RPMI7951 (cell line): ENCODE data around the gene MOAP1. TPM values are rescaled to one million over a fixed set of nuclear protein-coding genes. Genes with fewer than 3 reads are reported as not detected.
"Not testable (repeated sequence)": the region's sequence is repeated elsewhere in the genome, so short reads cannot be mapped to it uniquely, and the experiment has no call there.

Experiments used
- DNase-seq: peaks from one replicate; pipeline ENCODE4 v3.0.0-alpha.2; 2012; ENCODE audit warnings: low read depth
- total RNA-seq: library from RNA; depleted of rRNA; stranded (reverse); fragments of >200 nt; shearing (Covaris generic); gene quantifications from 2 replicates; pipeline ENCODE4 v1.2.3, GENCODE V29; 2014; rRNA removed

Gene MOAP1
- total RNA-seq = 6.5 and 9.3 TPM in 2 replicates

- peak; percentile 81 for DNase-seq
Measured at GRCh38 chr14:93184391-93185348, at the start of gene MOAP1, which contains the start of gene LYSET. Gene MOAP1, minus strand, starts transcription at chr14:93184897. Its CDS starts 655 bp downstream, at chr14:93184242. Gene LYSET, plus strand, starts transcription at chr14:93185317. Its CDS starts 89 bp downstream, at chr14:93185406.

GRCh38 chr14:93233078-93233477, 48.4 kb upstream of the MOAP1 start:
- not testable (repeated sequence) for DNase-seq

- no peak for DNase-seq
Measured at GRCh38 chr14:93232159-93232558, 47.5 kb upstream of the MOAP1 start.

DNA sequence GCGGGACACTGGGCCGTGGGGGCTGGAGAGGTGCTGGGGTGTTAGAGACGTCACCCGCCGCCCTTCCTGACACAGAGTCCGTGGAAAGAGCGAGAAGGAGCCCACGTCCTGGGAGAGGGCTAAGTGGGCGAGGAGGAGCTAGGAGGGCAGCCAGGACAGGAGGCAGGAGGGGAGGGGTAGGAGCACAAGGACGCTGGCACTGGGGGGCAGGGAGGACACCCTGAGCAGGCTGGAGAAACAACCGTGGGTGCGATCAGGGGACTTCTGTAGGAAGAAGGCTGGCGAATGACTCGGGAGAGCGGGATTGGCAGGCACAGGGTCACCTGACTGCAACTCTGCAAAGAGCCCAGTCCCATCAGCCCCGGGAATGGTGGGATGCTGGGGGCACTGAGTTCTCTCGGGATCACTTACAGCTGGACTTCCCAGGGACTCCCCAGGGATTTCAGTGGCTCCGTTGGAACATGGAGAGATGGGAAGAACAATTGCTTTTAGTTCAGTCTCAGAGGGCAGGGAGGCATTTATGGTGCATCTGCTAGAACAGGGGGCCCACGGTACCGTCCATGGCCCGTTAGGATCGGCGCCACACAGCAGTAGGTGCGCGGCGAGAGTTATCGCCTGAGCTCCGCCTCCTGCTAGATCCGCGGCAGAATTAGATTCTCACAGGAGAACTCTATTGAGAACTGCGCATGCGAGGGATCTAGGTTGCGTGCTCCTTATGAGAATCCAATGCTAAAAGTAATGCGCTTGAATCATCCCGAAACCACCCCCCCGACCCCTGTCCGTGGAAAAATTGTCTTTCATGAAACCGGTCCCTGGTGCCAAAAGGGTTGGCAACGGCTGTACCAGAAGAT, 46.7 kb upstream of the MOAP1 start:
- peak; percentile 70 for DNase-seq

DNA sequence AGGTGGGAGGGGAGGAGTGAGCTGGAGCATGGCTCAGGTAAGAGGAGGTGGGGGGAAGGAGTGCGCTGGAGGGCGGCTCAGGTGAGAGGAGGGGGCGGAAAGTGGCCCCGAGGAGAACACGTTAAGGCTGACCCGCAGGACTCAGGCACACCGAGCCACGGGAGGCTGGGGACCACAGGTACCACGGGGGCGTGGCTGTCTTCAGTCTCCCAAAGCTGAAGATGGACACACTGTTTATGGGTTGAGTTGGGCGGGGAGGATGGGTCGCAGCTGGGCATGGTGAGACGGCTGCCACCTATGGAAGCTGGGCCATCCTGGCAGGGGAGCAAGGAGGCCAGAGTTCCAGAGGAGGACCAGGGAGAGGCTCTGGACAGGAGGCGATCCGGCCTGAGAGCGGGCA, 45.8 kb upstream of the MOAP1 start:
- no peak for DNase-seq

DNA sequence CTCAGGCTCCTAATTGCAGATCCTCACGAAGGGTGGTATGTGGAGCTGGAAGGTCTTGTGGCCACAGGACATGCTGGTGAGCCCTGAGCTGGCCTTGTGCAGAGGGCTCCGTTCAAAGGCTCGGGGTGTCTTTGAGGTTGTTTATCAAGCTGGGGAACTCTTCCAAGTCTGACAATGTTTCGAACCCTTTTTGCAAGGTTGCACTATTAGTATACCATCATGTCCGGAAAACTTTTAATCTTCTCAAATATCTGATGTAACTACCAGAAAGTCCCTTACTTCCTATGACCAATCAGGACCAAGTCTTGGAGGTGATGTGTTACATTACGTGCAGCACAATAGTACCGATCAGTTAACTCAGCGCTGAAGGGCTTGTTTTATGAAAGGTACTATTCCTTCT, 43.9 kb upstream of the MOAP1 start:
- no peak for DNase-seq

GRCh38 chr14:93223565-93223964, 38.9 kb upstream of the MOAP1 start:
- no peak for DNase-seq

- DNase-seq = no peak
Measured at GRCh38 chr14:93220509-93220908, 35.8 kb upstream of the MOAP1 start.

GRCh38 chr14:93219103-93219726, 34.5 kb upstream of the MOAP1 start:
- DNase-seq = peak; percentile 46

DNA sequence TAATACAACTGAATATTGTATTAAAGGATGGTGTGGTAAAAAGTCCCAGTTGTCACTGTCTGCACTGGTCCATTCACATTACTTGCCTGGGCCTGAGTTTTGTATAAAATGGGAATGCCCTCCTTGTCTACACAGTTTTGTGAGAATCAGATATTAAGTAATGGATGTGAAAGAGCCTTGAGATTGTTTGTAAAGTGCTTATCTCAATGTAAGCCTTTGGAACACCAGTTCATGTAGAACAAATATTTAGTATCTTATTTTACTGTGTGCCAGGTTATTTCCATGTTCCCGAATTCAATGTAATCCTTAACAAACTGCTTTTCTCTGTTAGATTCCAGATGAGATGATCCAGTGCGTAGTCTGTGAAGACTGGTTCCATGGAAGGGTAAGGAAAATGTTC, 29.9 kb upstream of the MOAP1 start:
- no peak for DNase-seq

DNA sequence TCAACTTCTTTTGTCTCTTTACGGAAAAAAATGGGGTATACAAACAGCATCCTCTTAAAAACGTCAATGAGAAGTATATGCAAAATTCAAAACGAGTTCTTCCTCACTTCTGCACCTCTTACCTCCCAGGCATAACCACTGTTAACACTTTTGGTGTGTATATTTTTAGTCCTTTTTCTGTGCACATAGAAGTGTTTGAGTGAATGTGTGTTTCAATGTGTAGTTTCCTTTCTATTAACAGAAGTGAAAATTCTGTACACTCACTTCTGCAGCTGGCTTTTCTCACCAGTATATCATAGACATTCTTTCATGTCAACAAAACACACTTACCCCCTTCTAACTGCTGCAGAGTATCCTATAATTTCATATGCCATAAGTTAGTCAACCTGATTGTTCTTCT, 27.7 kb upstream of the MOAP1 start:
- DNase-seq = no peak

DNA sequence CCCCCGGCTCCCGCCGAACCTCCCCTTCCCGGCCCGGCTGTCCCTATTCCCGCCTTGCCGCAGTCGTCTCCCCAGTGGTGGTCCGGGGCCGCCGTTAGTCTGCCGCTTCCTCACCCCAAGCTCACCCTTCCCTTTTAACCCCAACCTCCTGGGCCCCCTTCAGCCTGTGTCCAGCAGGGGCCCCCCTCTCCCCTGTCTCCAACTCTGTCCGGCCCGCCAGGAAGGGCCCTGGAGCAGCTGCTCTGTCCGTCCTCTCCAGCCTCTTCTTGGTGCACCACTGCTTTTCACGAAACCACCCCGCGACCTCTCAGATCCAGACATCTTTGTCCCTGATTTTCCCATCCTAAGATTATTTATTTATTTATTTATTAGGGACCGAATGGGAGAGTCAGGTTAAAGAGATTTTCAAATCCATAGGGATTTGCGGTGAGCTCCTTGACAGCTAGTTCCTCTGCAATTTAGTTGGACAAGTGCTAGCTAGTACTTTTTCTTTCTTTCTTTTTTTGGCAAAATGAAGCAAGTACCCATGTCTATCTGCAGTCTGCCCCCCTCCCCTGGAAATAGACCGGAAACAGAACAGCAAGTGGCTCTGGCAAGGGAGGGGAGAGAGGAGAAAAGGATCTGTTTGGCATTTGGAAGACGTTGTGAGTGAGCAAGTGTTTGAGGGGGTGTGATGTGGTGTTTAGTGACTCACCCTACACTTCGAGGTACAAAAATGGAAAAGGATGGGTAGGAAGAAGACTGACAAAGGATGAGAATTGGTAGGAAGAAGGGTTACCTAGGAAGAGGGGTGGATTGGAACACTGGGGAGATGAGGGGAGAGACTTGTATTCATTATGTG, 23.0 kb upstream of the MOAP1 start:
- peak; percentile 59 for DNase-seq

- DNase-seq = peak; percentile 96
Measured at GRCh38 chr14:93206793-93207467, 22.2 kb upstream of the MOAP1 start, which contains the start of the genes GON7 and UBR7. Gene GON7, minus strand, starts transcription at chr14:93207065. Its CDS starts 28 bp downstream, at chr14:93207037. Gene UBR7, plus strand, starts transcription at chr14:93207256. Its CDS starts 36 bp downstream, at chr14:93207292.

DNA sequence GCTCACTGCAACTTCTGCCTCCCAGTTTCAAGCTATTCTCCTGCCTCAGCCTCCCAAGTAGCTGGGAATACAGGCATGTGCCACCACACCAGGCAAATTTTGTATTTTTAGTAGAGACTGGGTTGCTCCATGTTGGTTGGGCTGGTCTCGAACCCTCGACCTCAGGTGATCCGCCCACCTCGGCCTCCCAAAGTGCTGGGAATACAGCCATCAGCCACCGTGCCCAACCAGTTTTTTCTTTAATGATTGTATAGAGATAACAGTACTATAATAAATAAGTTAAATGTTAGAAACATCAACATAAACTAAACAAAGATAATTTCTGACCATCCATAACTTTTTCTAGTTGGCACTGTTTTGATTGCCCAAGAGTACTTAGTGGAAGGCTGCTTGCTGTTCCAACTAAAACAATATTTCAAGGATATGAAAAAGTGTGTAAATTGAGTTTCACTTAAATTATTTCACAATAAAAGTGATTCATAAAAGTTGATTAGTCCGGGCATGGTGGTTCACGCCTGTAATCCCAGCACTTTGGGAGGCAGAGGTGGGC, 16.5 kb upstream of the MOAP1 start:
- no peak for DNase-seq

DNA sequence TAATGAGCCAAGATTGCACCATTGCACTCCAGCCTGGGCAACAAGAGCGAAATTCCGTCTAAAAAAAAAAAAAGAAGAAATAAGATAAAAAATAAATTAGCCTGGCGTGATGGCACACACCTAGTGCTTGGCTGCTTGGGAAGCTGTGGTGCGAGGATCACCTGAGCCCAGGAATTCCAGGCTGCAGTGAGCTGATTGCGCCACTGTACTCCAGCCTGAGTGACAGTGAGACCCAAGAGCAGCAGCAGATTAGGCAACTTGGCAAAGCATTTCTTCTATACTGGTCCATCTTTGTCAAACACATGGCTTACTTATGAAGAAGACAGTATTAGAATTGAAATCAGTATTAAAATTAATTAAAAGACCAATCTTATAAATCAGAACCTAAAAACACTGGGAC, 15.9 kb upstream of the MOAP1 start:
- DNase-seq = no peak

DNA sequence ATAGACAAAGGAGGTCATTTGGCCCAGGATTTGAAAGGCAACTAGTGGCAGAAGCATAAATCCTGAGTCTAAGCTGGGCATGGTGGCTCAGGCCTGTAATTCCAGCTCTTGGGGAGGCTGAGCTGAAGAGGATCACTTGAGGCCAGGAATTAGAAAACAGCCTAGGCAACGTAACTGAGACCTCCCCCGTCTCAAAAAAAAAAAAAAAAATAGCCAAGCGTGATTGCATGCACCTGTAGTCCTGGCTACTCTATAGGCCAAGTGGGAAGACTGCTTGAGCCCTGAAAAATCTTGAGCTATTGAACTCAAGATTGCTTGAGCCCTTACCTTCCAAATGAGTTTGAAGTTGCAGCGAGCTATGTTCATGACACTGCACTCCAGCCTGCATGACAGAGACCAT, 14.3 kb upstream of the MOAP1 start:
- no peak for DNase-seq

- DNase-seq = no peak
Measured at GRCh38 chr14:93195316-93195999, 10.8 kb upstream of the MOAP1 start.

DNA sequence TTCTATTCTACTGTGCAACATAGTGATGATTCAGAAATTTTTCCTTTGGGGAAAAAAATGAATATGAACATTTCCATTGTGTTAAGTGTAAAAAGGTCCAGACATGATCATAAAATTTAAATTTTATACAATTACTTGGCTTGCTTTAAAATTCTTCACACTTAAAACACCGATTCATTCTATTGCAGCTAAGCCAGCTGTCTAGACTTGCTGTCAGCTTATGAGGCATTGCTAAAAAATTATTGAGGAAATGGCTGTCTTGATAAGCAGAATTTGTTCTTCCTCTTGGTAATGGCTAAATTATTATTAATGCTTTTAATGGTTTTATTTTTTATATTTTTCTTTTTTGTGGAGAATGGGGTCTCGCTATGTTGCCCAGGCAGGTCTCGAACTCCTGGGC, 2.3 kb upstream of the MOAP1 start:
- DNase-seq = no peak

DNA sequence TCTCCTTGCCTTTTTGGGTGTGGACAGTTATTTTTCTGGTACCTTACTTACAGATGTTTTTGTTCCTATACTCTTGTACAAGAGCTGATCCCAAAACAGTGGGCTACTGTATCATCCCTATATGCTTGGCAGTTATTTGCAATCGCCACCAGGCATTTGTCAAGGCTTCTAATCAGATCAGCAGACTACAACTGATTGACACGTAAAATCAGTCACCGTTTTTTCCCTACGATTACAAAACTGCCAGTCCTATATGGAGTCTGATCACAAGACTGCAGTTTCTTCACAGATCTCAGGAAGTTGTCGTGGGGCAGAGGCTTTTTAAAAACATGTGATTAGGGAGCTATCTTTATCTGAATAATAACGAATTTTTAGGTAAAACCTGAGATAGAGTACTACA, 1.8 kb upstream of the MOAP1 start:
- DNase-seq = no peak
